HG03571 (cell line): Measurements from ENCODE around the gene CHRD.

Experiments used
- ATAC-seq: cut with Tn5 transposase; IDR thresholded peaks from one replicate; pipeline ENCODE4 v1.9.1; 2021; ENCODE audit not compliant: unreplicated experiment

The CHRD gene

GRCh38 chr3:184360929-184361531, 18.8 kb upstream of the CHRD start:
- ATAC-seq, result no peak

- ATAC-seq, result no peak
Measured at GRCh38 chr3:184361532-184361931, 18.3 kb upstream of the CHRD start, which contains the start of the genes CLCN2 and POLR2H. CLCN2 (minus strand) TSS chr3:184361605; CDS start chr3:184361479, 126 bp downstream. POLR2H (plus strand) TSS chr3:184361710; CDS start chr3:184363493, 1,783 bp downstream.

- ATAC-seq, result peak; percentile 5
Measured at GRCh38 chr3:184361932-184362667, 17.8 kb upstream of the CHRD start.

- peak; percentile 81 for ATAC-seq
Measured at GRCh38 chr3:184362668-184363546, 16.9 kb upstream of the CHRD start.

- no peak for ATAC-seq
Measured at GRCh38 chr3:184366619-184367289, 13.1 kb upstream of the CHRD start.

- no peak for ATAC-seq
Measured at GRCh38 chr3:184368116-184368515, 11.7 kb upstream of the CHRD start.

GRCh38 chr3:184368586-184369183, 11.2 kb upstream of the CHRD start:
- ATAC-seq, result no peak

GRCh38 chr3:184371570-184372018, 8.3 kb upstream of the CHRD start:
- peak; percentile 76 for ATAC-seq

GRCh38 chr3:184372296-184372821, 7.5 kb upstream of the CHRD start:
- ATAC-seq, result no peak

GRCh38 chr3:184372911-184373310, 6.9 kb upstream of the CHRD start:
- no peak for ATAC-seq

- ATAC-seq, result no peak
Measured at GRCh38 chr3:184373422-184373821, 6.4 kb upstream of the CHRD start.

GRCh38 chr3:184375747-184376461, 4.0 kb upstream of the CHRD start:
- ATAC-seq, result no peak

- no peak for ATAC-seq
Measured at GRCh38 chr3:184377374-184377773, 2.5 kb upstream of the CHRD start.

- ATAC-seq, result no peak
Measured at GRCh38 chr3:184377882-184378445, 1.9 kb upstream of the CHRD start, which contains the start of gene THPO. THPO (minus strand) TSS chr3:184378207; CDS start chr3:184376259, 1,948 bp downstream.

- no peak for ATAC-seq
Measured at GRCh38 chr3:184378651-184379357, 1.1 kb upstream of the CHRD start.

GRCh38 chr3:184380185-184380626, 352 bp downstream of the CHRD start:
- no peak for ATAC-seq

GRCh38 chr3:184380627-184381260, 890 bp downstream of the CHRD start:
- ATAC-seq, result no peak
